ENCODE results near the gene SLC35F2.

GRCh38 chr11:107783121-107783520, 75.5 kb downstream of the SLC35F2 start:
- TF ChIP-seq CTCF (IDR thresholded peaks at IDR 0.05) (no peak), POLR2A (IDR thresholded peaks at IDR 0.05) (no peak)

Data from right lobe of liver (tissue), 4 donors.